ENCODE results near the gene MBD2.
"Not testable (repeated sequence)": the region's sequence is repeated elsewhere in the genome, so short reads cannot be mapped to it uniquely, and the experiment has no call there.

Gene MBD2

GRCh38 chr18:54235871-54236270 is 11.4 kb upstream of the MBD2 start:
- DNase-seq = no peak

GRCh38 chr18:54233747-54234146 is 9.3 kb upstream of the MBD2 start:
- DNase-seq = no peak

GRCh38 chr18:54233228-54233625 is 8.8 kb upstream of the MBD2 start:
- no peak for DNase-seq

GRCh38 chr18:54232485-54233227 is 8.2 kb upstream of the MBD2 start:
- DNase-seq = no peak

- no peak for DNase-seq
Measured at GRCh38 chr18:54229421-54230059, 5.1 kb upstream of the MBD2 start.

- DNase-seq = no peak
Measured at GRCh38 chr18:54228364-54228763, 3.9 kb upstream of the MBD2 start.

- DNase-seq = peak; percentile 31
Measured at GRCh38 chr18:54223568-54224241, 764 bp downstream of the MBD2 start.

GRCh38 chr18:54222922-54223567 is 1.4 kb downstream of the MBD2 start:
- no peak for DNase-seq

GRCh38 chr18:54220406-54220805 is 4.1 kb downstream of the MBD2 start:
- no peak for DNase-seq

GRCh38 chr18:54218803-54219202 is 5.7 kb downstream of the MBD2 start:
- not testable (repeated sequence) for DNase-seq

GRCh38 chr18:54218299-54218698 is 6.2 kb downstream of the MBD2 start:
- DNase-seq = no peak

GRCh38 chr18:54217624-54218023 is 6.8 kb downstream of the MBD2 start:
- no peak for DNase-seq

GRCh38 chr18:54215069-54215468 is 9.4 kb downstream of the MBD2 start:
- no peak for DNase-seq

- DNase-seq = no peak
Measured at GRCh38 chr18:54210463-54210862, 14.0 kb downstream of the MBD2 start.

- no peak for DNase-seq
Measured at GRCh38 chr18:54209471-54210180, 14.8 kb downstream of the MBD2 start.

GRCh38 chr18:54206447-54206846 is 18.0 kb downstream of the MBD2 start:
- no peak for DNase-seq

GRCh38 chr18:54205959-54206358 is 18.5 kb downstream of the MBD2 start:
- no peak for DNase-seq

- DNase-seq = not testable (repeated sequence)
Measured at GRCh38 chr18:54205448-54205847, 19.0 kb downstream of the MBD2 start.

GRCh38 chr18:54204883-54205282 is 19.6 kb downstream of the MBD2 start:
- DNase-seq = no peak

GRCh38 chr18:54203914-54204313 is 20.6 kb downstream of the MBD2 start:
- no peak for DNase-seq

- no peak for DNase-seq
Measured at GRCh38 chr18:54202851-54203250, 21.6 kb downstream of the MBD2 start.

GRCh38 chr18:54197747-54198411 is 26.6 kb downstream of the MBD2 start:
- DNase-seq = no peak

Data from NCI-H2029 (cell line).